ENCODE results near the gene TMEM44. TPM values are rescaled to one million over a fixed set of nuclear protein-coding genes. Genes with fewer than 3 reads are reported as not detected.

TMEM44 gene
- total RNA-seq, 4 donors from 2014 or later = 7.7 to 51.2 (median 23.5) TPM

DNA sequence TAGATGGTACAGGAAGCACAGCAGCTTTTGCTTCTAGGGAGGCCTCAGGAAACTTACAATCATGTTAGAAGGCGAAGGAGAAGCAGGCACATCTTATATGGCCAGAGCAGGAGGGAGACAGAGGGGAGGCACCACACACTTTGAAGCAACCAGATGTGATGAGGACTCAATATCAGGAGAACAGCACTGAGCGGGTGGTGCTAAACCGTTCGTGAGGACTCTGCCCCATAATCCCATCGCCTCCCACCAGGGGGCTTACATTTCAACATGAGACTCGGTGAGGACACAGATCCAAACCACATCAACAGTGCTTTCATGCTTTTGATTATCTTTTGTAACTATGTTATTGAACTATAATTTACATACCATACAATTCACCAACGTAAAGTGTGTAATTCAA lies 7.6 kb upstream of the TMEM44 start:
- Histone ChIP-seq H3K27me3 (no peaks in the 10 kb centered on the region), H3K36me3 (peaks cover 0 to 57% (median 0%) of the 10 kb centered on the region in 3 donors), H3K4me1 (no peaks in the 10 kb centered on the region), H3K9me3 (no peaks in the 10 kb centered on the region), H3K4me3 (no peak overlapping the region), H3K27ac (peak overlapping the region in 2 of 4 donors; percentile 20)
- TF ChIP-seq POLR2A (IDR thresholded peaks at IDR 0.05) = no peak
- TF ChIP-seq, protein P1, sequence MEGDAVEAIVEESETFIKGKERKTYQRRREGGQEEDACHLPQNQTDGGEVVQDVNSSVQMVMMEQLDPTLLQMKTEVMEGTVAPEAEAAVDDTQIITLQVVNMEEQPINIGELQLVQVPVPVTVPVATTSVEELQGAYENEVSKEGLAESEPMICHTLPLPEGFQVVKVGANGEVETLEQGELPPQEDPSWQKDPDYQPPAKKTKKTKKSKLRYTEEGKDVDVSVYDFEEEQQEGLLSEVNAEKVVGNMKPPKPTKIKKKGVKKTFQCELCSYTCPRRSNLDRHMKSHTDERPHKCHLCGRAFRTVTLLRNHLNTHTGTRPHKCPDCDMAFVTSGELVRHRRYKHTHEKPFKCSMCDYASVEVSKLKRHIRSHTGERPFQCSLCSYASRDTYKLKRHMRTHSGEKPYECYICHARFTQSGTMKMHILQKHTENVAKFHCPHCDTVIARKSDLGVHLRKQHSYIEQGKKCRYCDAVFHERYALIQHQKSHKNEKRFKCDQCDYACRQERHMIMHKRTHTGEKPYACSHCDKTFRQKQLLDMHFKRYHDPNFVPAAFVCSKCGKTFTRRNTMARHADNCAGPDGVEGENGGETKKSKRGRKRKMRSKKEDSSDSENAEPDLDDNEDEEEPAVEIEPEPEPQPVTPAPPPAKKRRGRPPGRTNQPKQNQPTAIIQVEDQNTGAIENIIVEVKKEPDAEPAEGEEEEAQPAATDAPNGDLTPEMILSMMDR (IDR thresholded peaks at IDR 0.05) = no peak
- DNase-seq = no peak

DNA sequence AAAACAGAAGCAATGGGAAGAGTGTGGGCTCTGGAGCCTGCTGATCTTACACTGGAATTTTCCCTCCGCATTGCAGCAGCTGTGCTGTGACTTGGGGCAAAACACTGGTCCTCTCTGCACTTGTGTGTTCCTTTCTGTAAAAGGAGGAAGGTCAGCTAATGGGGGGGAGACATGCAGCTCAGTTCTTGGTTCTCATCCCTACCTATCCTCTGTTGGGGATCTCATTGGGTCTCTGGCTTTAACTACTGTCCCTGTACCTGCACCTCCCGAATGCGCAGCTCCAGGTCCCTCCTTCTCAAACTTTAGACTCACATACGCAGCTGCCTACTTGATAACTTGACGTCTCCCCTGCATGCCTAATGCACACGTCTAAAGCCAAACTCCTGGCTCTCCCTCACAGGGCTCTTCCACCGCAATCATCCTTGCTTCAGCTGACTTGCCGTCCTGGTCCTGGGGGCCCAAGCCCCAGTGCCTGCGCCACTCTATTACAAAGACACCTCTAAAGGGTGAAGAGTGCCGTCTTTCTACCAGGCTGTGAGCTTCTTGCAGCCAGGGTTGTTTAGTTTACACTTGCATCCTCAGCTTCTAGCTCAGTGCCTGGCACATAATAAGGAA lies 5.9 kb upstream of the TMEM44 start:
- Histone ChIP-seq H3K4me3 (no peak overlapping the region), H3K27ac (no peak overlapping the region), H3K9me3 (no peaks in the 10 kb centered on the region), H3K27me3 (no peaks in the 10 kb centered on the region), H3K4me1 (no peaks in the 10 kb centered on the region), H3K36me3 (peaks cover 0 to 42% (median 0%) of the 10 kb centered on the region in 3 donors)
- no peak for DNase-seq
- TF ChIP-seq POLR2A (IDR thresholded peaks at IDR 0.05) = no peak
- TF ChIP-seq, protein P1 (IDR thresholded peaks at IDR 0.05) = no peak

DNA sequence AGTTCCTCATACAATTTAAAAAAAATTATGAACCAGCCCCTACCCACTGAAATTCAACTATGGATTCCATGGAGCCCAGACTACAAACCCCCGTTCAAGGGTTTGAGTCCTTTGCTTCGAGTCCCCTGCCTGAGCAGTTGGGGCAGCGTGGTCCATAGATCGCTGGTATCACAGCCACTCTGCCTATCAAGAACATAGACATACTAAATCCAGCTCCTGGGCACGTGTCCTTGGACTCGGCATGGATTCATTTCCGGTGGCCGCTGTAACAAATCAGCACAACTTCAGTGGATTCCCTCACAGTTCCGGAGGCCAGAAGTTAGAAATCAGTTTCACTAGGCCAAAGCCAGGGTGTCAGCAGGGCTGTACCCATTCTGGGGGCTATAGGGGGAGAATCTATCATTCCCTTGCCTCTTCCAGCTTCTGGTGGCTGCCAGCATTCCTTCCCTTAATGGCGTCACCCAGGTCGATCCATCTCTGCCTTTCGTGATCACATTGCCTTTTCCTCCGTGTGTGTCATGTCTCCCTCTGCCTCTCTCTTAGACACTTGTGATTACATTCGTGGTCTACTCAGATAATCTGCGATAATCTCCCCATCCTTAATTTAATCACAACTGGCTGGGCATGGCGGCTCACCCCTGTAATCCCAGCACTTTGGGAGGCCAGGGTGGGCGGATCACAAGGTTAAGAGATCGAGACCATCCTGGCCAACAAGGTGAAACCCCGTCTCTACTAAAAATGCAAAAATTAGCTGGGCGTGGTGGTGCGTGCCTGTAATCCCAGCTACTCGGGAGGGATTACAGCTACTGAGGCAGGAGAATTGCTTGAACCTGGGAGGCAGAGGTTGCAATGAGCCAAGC lies 4.6 kb upstream of the TMEM44 start:
- Histone ChIP-seq H3K4me3 (no peak overlapping the region), H3K27ac (no peak overlapping the region), H3K4me1 (no peaks in the 10 kb centered on the region), H3K27me3 (no peaks in the 10 kb centered on the region), H3K9me3 (no peaks in the 10 kb centered on the region), H3K36me3 (peaks cover 0 to 31% (median 0%) of the 10 kb centered on the region in 3 donors)
- TF ChIP-seq, protein P1 (IDR thresholded peaks at IDR 0.05) = no peak
- no peak for TF ChIP-seq POLR2A (IDR thresholded peaks at IDR 0.05)
- no peak for DNase-seq

DNA sequence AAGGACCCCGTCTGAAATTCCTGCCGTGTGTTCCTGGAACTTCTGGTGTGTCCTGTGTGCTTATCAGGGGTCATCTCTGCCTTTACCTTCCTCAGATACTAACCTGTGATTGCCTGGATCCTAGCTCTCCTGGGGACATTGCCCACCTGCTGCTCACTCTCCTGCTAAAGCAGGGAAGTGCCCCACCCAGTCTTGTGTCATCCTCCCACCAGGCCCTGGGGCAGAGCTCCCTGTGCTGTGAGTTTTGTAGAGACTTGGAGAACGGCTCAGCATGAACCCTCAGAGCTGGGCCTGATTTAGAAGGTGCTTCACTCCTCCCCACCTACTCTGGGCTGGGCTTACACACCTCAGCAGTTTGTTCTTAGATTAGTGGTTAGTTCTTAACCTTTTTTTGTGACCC lies 3.8 kb upstream of the TMEM44 start:
- Histone ChIP-seq H3K4me1 (no peaks in the 10 kb centered on the region), H3K27me3 (no peaks in the 10 kb centered on the region), H3K36me3 (peaks cover 0 to 24% (median 0%) of the 10 kb centered on the region in 3 donors), H3K27ac (no peak overlapping the region), H3K9me3 (no peaks in the 10 kb centered on the region), H3K4me3 (no peak overlapping the region)
- DNase-seq = no peak
- TF ChIP-seq, protein P1 (IDR thresholded peaks at IDR 0.05) = no peak
- no peak for TF ChIP-seq POLR2A (IDR thresholded peaks at IDR 0.05)

DNA sequence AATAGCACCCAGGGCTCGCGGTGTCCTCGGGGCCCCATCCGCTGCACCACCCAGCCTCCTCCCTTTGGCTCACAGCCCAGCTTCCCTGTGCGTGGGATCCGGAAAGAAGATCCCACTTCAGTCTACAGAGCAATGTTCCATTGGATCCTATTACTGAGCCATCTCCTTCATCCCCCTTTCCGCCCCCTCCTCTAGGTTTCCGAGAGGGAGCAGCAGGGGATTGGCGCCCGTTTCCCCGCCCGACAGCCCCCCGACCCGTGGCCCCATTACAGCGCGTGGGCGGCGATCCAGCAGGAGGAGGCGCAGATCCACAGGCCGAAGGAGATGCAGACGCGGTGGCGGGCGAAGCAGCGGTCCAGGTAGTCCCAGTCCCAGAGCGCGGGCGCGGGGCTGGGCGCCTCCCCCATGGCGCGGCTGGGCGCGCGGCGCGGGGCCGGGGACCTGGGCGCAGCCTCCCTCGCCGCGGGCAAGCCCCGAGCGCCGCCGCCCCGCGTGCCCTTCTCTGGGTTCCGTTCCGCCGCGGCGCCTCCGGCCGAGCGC lies 340 bp downstream of the TMEM44 start:
- peak overlapping the region; percentile 53 to 91 (median 74) for H3K4me3 ChIP-seq
- no peaks in the 10 kb centered on the region for H3K9me3 ChIP-seq
- DNase-seq = peak in 2 of 3 donors; percentile 55 to 70
- peaks cover 0 to 5% (median 0%) of the 10 kb centered on the region in 3 donors for H3K36me3 ChIP-seq
- TF ChIP-seq, protein P1 (IDR thresholded peaks at IDR 0.05) = no peak
- TF ChIP-seq POLR2A (IDR thresholded peaks at IDR 0.05) = no peak
- H3K4me1 ChIP-seq = no peaks in the 10 kb centered on the region
- H3K27me3 ChIP-seq = no peaks in the 10 kb centered on the region
- H3K27ac ChIP-seq = peak overlapping the region; percentile 69 to 88 (median 78)
